B cell (primary cell): ENCODE results near the gene DFFB. TPM values are rescaled to one million over a fixed set of nuclear protein-coding genes. Genes with fewer than 3 reads are reported as not detected.

Source experiments
- ATAC-seq: fragments of 200-7000 bp; cut with Tn5 transposase; one replicate; pipeline ENCODE4 v1.10.0; 2021; ENCODE audit warnings: low read depth, mild to moderate bottlenecking, moderate number of reproducible peaks, moderate library complexity
- CTCF ChIA-PET: fragments of 350-600 bp; sonication (Branson Sonifier 250); formaldehyde crosslinking; loops from one replicate; lab custom pipeline; 2021; ENCODE audit warnings: antibody characterized with exemption, inconsistent platforms; lab: Charles Lee
- POLR2A ChIA-PET: fragments of 350-600 bp; sonication (Branson Sonifier 250); formaldehyde crosslinking; loops from one replicate; lab custom pipeline; 2021; ENCODE audit warnings: antibody characterized with exemption; lab: Charles Lee
- DNase-seq: peaks from one replicate; pipeline ENCODE4 v3.0.0; 2013
- H2AFZ ChIP-seq: 2 replicates; pipeline ENCODE4 v1.6.1; 2012; ENCODE audit warnings: mild to moderate bottlenecking, low read depth, low read length; ENCODE audit not compliant: insufficient read depth, poor library complexity, severe bottlenecking
- H3K27ac ChIP-seq, 2 donors: 1 replicate in 1 of 2; 2 replicates in 1 of 2; pipeline ENCODE4 v1.5.1; 2012 to 2013; ENCODE audit warnings: low read length in 2 of 2, mild to moderate bottlenecking in 2 of 2, moderate library complexity in 1 of 2
- H3K27me3 ChIP-seq, 4 experiments: fragments of 200-600 bp in 1 of 4; sonication (generic) in 1 of 4; replicated peaks in 1 of 4; 1 replicate in 2 of 4; 2 replicates in 2 of 4; pipeline versions ENCODE4 v1.6.1 to v1.7.0; 2013 to 2016; ENCODE audit warnings: low read length in 3 of 4, mild to moderate bottlenecking in 2 of 4, mixed read lengths in 1 of 4, moderate library complexity in 1 of 4; ENCODE audit not compliant: insufficient read depth in 4 of 4, control insufficient read depth in 3 of 4; ENCODE audit errors: control extremely low read depth in 1 of 4
- H3K36me3 ChIP-seq, 2 experiments: replicated peaks in 1 of 2; 1 replicate in 1 of 2; 2 replicates in 1 of 2; pipeline versions ENCODE4 v1.6.1 to v1.7.1; 2013; ENCODE audit warnings: low read length in 1 of 2; ENCODE audit not compliant: insufficient read depth in 2 of 2, control insufficient read depth in 1 of 2; ENCODE audit errors: control extremely low read depth in 1 of 2, extremely low read depth in 1 of 2
- H3K4me1 ChIP-seq, 2 donors: fragments of 200-600 bp in 1 of 2; sonication (generic) in 1 of 2; 1 replicate in 1 of 2; 2 replicates in 1 of 2; pipeline versions ENCODE4 v1.5.1 to v1.6.1; 2013 to 2017; ENCODE audit warnings: low read length in 2 of 2; ENCODE audit not compliant: control insufficient read depth in 2 of 2, insufficient read depth in 2 of 2
- H3K4me2 ChIP-seq: replicated peaks from 2 replicates; pipeline ENCODE3; 2012; ENCODE audit warnings: mild to moderate bottlenecking, low read depth, low read length; ENCODE audit not compliant: poor library complexity, severe bottlenecking
- H3K4me3 ChIP-seq, 5 experiments: fragments of 200-600 bp in 1 of 5; sonication (generic) in 1 of 5; 1 replicate in 3 of 5; 2 replicates in 2 of 5; pipeline versions ENCODE4 v1.5.1 to v1.7.0; 2011 to 2016; ENCODE audit warnings: low read length in 4 of 5, mild to moderate bottlenecking in 4 of 5, low read depth in 2 of 5, control low read depth in 1 of 5, moderate library complexity in 1 of 5; ENCODE audit not compliant: insufficient read depth in 1 of 5; ENCODE audit errors: control extremely low read depth in 1 of 5, extremely low read depth in 1 of 5
- H3K79me2 ChIP-seq: fragments of 200-600 bp; sonication (generic); one replicate; pipeline ENCODE4 v1.6.0; 2016; ENCODE audit warnings: low read length; ENCODE audit not compliant: control insufficient read depth, insufficient read depth
- H3K9ac ChIP-seq: fragments of 200-600 bp; sonication (generic); 2 replicates; pipeline ENCODE4 v1.6.1; 2017; ENCODE audit warnings: mild to moderate bottlenecking, low read length, moderate library complexity
- H3K9me3 ChIP-seq, 3 donors: one replicate each; pipeline versions ENCODE4 v1.6.1 to v1.7.1; 2013; ENCODE audit warnings: low read length in 2 of 3; ENCODE audit not compliant: control insufficient read depth in 2 of 3, insufficient read depth in 1 of 3; ENCODE audit errors: control extremely low read depth in 1 of 3
- H4K20me1 ChIP-seq: 2 replicates; pipeline ENCODE4 v1.6.0; 2012; ENCODE audit warnings: mild to moderate bottlenecking, low read length; ENCODE audit not compliant: insufficient read depth, control insufficient read depth, poor library complexity, severe bottlenecking
- H3K27ac Mint-ChIP-seq: one replicate; pipeline ENCODE4 v1.8.0; 2021; ENCODE audit warnings: mixed read lengths
- H3K27me3 Mint-ChIP-seq: one replicate; pipeline ENCODE4 v1.8.0; 2021; ENCODE audit warnings: mixed read lengths
- H3K4me1 Mint-ChIP-seq: one replicate; pipeline ENCODE4 v1.8.0; 2021; ENCODE audit warnings: mixed read lengths
- H3K4me3 Mint-ChIP-seq: one replicate; pipeline ENCODE4 v1.8.0; 2021; ENCODE audit warnings: mixed read lengths
- H3K9me3 Mint-ChIP-seq: one replicate; pipeline ENCODE4 v1.8.0; 2022; ENCODE audit warnings: mixed read lengths; ENCODE audit not compliant: insufficient read depth
- CTCF ChIP-seq: fragments of 200-600 bp; IDR thresholded peaks from one replicate; pipeline ENCODE4 v1.8.0; 2022; ENCODE audit warnings: antibody characterized with exemption, mild to moderate bottlenecking
- EZH2 ChIP-seq: IDR thresholded peaks from 2 replicates; pipeline ENCODE4 v1.6.1; 2012; ENCODE audit warnings: borderline replicate concordance, low read depth, mild to moderate bottlenecking, moderate library complexity, low read length; ENCODE audit not compliant: insufficient read depth, poor library complexity, severe bottlenecking
- WGBS: methylation state at CpG from one replicate; pipeline ENCODE4 v1.1.5; 2013; ENCODE audit warnings: missing lambda C conversion rate; ENCODE audit not compliant: insufficient coverage; 5-methylcytosine and 5-hydroxymethylcytosine counted together
- intact Hi-C: fragments of 100-400 bp; cut with micrococcal nuclease; formaldehyde crosslinking; loops from one replicate; pipeline ENCODE4 v1.10.0; 2022
- polyA plus RNA-seq: library from polyadenylated mRNA; depleted of rRNA; stranded (reverse); fragments of >200 nt; gene quantifications from 2 replicates; pipeline ENCODE4 v1.2.3, GENCODE V29; 2012
- total RNA-seq, 2 donors: library from RNA; stranded (reverse); fragments of 120-200 nt in 1 of 2; gene quantifications; 1 replicate in 1 of 2; 2 replicates in 1 of 2; pipeline versions ENCODE4 v1.2.3 to v1.2.4, GENCODE V29; 2013 to 2022

Gene DFFB
- total and polyA plus RNA-seq, 2 donors (not counting 1 experiment from before 2014, with no cell fraction given): 14.0 to 17.4 TPM

GRCh38 chr1:3932156-3932919, 75.1 kb downstream of the DFFB start:
- no peaks in the 10 kb centered on the region for H3K4me1 Mint-ChIP-seq
- ChIA-PET POLR2A (no interaction called here), CTCF (no interaction called here)
- no peak overlapping the region for H3K27ac Mint-ChIP-seq
- no peak overlapping the region for H3K4me3 Mint-ChIP-seq
- intact Hi-C loops: no loop called here
- H3K36me3 ChIP-seq: no peaks in the 10 kb centered on the region
- peaks cover 6% of the 10 kb centered on the region for H3K9me3 Mint-ChIP-seq
- 87% methylated on average over 15 of the region's 21 CpGs for WGBS
- no peaks in the 10 kb centered on the region for H3K27me3 ChIP-seq
- H4K20me1 ChIP-seq: no peaks in the 10 kb centered on the region
- no peak overlapping the region for H3K4me2 ChIP-seq
- DNase-seq: no peak
- TF ChIP-seq EZH2: no peak
- no peak for TF ChIP-seq CTCF
- H2AFZ ChIP-seq: no peak overlapping the region
- no peaks in the 10 kb centered on the region for H3K79me2 ChIP-seq
- ATAC-seq: no peak
- peaks cover 0 to 17% (median 7%) of the 10 kb centered on the region in 3 donors for H3K9me3 ChIP-seq
- no peak overlapping the region for H3K4me3 ChIP-seq
- H3K4me1 ChIP-seq: no peaks in the 10 kb centered on the region
- H3K27me3 Mint-ChIP-seq: peaks cover 11% of the 10 kb centered on the region
- no peak overlapping the region for H3K27ac ChIP-seq
- no peak overlapping the region for H3K9ac ChIP-seq

Other genes starting within 250 kb of the DFFB start
- 75.4 and 77.3 TPM in 2 replicates for gene MEGF6, start 246.0 kb upstream of the DFFB start, total RNA-seq
- 43.2 and 60.8 TPM in 2 replicates for gene MEGF6, start 246.0 kb upstream of the DFFB start, polyA plus RNA-seq
- 47.5 and 48.6 TPM in 2 replicates for gene TPRG1L, start 232.5 kb upstream of the DFFB start, total RNA-seq
- gene TPRG1L, start 232.5 kb upstream of the DFFB start, polyA plus RNA-seq: 11.9 and 19.5 TPM in 2 replicates
- gene WRAP73, start 207.4 kb upstream of the DFFB start, total RNA-seq: 37.1 and 37.5 TPM in 2 replicates
- 68.5 and 74.3 TPM in 2 replicates for gene WRAP73, start 207.4 kb upstream of the DFFB start, polyA plus RNA-seq
- 1.2 and 2.0 TPM in 2 replicates for gene TP73, start 205.0 kb upstream of the DFFB start, total RNA-seq
- gene TP73, start 205.0 kb upstream of the DFFB start, polyA plus RNA-seq: 0.26 and 2.4 TPM in 2 replicates
- gene CCDC27, start 105.0 kb upstream of the DFFB start, total RNA-seq: not detected in 2 replicates
- not detected in 2 replicates for gene CCDC27, start 105.0 kb upstream of the DFFB start, polyA plus RNA-seq
- gene SMIM1, start 84.7 kb upstream of the DFFB start, total RNA-seq: 8.4 and 9.0 TPM in 2 replicates
- gene SMIM1, start 84.7 kb upstream of the DFFB start, polyA plus RNA-seq: 2.2 and 2.6 TPM in 2 replicates
- gene LRRC47, start 61.0 kb upstream of the DFFB start, total RNA-seq: 48.2 and 49.7 TPM in 2 replicates
- 16.7 and 25.2 TPM in 2 replicates for gene LRRC47, start 61.0 kb upstream of the DFFB start, polyA plus RNA-seq
- 71.8 and 76.2 TPM in 2 replicates for gene CEP104, start 265 bp upstream of the DFFB start, total RNA-seq
- gene CEP104, start 265 bp upstream of the DFFB start, polyA plus RNA-seq: 24.3 and 27.7 TPM in 2 replicates
- 33.2 and 35.7 TPM in 2 replicates for gene C1orf174, start 42.8 kb downstream of the DFFB start, total RNA-seq
- 41.5 and 49.8 TPM in 2 replicates for gene C1orf174, start 42.8 kb downstream of the DFFB start, polyA plus RNA-seq